AG10803 (cell line): ENCODE results near the gene ZNF236.

Experiments used
- DNase-seq: peaks from one replicate; pipeline ENCODE4 v3.0.0; 2010; ENCODE audit warnings: low read depth
- H3K4me3 ChIP-seq: 2 replicates; pipeline ENCODE4 v1.5.1; 2011; ENCODE audit warnings: mild to moderate bottlenecking, low read length, control low read depth
- TF ChIP-seq, protein P1 (sequence below): conservative IDR thresholded peaks from 2 replicates; pipeline ENCODE4 v1.5.1; 2011; ENCODE audit warnings: mild to moderate bottlenecking, low read length, control low read depth, inconsistent platforms

ZNF236 gene

DNA sequence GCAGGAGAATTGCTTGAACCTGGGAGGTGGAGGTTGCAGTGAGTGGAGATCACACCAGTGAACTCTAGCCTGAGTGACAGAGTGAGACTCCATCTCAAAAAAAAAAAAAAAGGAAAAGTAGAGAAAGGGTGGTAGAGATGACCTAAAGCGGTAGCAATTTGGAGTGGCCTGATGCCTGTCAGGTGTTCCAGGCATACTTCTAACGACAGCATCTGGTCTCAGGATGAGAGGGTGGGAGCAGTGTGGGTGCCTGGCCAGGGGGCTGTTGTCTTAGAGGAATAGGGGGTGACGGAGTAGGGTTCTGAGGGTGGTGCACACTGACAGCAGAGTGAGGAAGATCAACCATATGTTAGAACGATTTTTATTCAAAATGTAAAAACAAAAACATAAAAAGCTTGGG lies 21.8 kb downstream of the ZNF236 start:
- TF ChIP-seq, protein P1, sequence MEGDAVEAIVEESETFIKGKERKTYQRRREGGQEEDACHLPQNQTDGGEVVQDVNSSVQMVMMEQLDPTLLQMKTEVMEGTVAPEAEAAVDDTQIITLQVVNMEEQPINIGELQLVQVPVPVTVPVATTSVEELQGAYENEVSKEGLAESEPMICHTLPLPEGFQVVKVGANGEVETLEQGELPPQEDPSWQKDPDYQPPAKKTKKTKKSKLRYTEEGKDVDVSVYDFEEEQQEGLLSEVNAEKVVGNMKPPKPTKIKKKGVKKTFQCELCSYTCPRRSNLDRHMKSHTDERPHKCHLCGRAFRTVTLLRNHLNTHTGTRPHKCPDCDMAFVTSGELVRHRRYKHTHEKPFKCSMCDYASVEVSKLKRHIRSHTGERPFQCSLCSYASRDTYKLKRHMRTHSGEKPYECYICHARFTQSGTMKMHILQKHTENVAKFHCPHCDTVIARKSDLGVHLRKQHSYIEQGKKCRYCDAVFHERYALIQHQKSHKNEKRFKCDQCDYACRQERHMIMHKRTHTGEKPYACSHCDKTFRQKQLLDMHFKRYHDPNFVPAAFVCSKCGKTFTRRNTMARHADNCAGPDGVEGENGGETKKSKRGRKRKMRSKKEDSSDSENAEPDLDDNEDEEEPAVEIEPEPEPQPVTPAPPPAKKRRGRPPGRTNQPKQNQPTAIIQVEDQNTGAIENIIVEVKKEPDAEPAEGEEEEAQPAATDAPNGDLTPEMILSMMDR = no peak
- DNase-seq = no peak
- H3K4me3 ChIP-seq = no peak overlapping the region

GRCh38 chr18:76844742-76845477 lies 22.6 kb downstream of the ZNF236 start:
- TF ChIP-seq, protein P1 = no peak
- DNase-seq = no peak
- H3K4me3 ChIP-seq = no peak overlapping the region

DNA sequence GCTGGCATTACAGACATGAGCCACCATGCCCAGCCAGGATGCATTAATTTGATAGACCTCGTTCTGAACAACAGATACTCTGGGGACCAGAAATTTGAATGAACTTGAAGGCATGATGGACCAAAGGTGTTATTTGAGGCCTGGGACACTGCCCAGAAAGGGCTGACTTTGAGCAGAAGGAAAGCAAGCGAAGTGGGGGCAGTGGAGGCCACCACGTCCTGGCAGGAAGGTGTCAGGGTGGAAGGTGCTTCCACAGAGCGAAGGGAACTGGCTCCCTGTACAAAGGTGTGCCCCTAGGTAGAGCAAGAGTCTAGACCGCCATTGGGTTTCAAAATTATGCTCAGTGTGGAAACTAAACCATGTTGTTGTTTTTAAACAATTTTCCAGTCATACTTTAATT lies 23.9 kb downstream of the ZNF236 start:
- TF ChIP-seq, protein P1 = no peak
- DNase-seq = no peak
- no peak overlapping the region for H3K4me3 ChIP-seq

DNA sequence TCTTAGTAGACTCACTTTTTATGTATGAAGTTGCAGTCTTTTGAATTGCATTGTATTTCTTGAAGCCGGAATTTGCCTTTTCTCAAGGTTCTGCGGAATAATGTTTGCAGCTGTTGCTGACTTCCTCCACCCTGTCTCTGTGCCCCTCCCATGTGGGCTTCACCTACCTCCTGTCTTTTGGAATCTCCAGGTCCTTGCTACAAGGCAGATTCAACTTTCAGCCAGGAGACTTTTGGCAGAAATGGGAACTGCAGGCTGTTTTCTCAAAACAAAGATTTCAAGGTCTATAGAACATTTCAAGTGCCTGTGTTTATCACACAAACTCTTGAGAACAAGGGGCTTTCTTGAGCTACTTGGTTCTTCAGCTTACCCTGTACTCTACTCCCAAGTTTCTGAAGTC lies 25.6 kb downstream of the ZNF236 start:
- DNase-seq = no peak
- TF ChIP-seq, protein P1 = peak; percentile 22; the same call in 1 of the 2 replicates
- no peak overlapping the region for H3K4me3 ChIP-seq

- no peak overlapping the region for H3K4me3 ChIP-seq
- DNase-seq = no peak
- TF ChIP-seq, protein P1 = no peak
These were observed 27.8 kb downstream of the ZNF236 start for GRCh38 chr18:76850112-76850511.

DNA sequence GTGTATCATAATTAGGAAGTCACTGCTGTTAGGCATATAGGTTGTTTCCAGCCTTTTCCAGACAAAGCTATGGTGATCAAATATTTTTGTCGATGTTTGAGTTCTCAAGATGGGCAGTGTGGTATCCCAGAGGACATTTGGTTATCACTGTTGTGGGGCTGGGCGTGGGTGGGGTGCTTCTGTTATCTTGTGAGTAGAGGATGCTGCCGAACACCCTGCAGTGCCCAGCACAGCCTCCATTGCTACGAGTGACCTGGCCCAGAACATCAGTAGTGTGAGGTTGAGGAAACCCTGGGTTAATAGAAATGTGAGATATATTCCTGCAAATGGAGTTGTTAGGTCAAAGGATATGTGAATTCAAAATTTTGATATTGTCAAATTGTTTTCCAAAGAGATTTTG lies 33.2 kb downstream of the ZNF236 start:
- TF ChIP-seq, protein P1 = no peak
- H3K4me3 ChIP-seq = no peak overlapping the region
- DNase-seq = no peak

GRCh38 chr18:76857476-76857875 lies 35.1 kb downstream of the ZNF236 start:
- DNase-seq = no peak
- TF ChIP-seq, protein P1 = no peak
- H3K4me3 ChIP-seq = no peak overlapping the region
